ENCODE results near the gene CPNE5. TPM values are rescaled to one million over a fixed set of nuclear protein-coding genes. Genes with fewer than 3 reads are reported as not detected.

Gene CPNE5
- total RNA-seq, 2 donors from 2014 or later, result 3.9 to 64.5 TPM

DNA sequence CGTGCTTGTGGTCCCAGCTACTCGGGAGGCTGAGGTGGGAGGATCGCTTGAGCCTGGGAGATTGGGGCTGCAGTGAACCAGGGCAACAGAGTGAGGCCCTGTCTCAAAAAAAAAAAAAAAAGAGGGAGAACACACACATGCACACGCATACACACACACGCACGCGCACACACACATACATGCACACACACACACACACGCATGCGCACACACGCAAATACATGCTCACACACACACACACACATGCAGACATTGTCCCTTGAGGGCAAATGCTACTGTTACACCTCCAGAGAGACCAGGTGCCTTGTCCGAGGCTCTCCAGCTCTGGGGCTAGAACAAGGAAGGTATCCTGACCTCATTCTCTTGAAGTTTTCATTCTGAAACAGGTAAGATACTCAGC is 77.1 kb downstream of the CPNE5 start:
- intact Hi-C loops (cut with DNase I), result loop anchor here (10.0 kb wide), 1 partner anchor 443 kb away; no protein-coding TSS in a partner anchor

DNA sequence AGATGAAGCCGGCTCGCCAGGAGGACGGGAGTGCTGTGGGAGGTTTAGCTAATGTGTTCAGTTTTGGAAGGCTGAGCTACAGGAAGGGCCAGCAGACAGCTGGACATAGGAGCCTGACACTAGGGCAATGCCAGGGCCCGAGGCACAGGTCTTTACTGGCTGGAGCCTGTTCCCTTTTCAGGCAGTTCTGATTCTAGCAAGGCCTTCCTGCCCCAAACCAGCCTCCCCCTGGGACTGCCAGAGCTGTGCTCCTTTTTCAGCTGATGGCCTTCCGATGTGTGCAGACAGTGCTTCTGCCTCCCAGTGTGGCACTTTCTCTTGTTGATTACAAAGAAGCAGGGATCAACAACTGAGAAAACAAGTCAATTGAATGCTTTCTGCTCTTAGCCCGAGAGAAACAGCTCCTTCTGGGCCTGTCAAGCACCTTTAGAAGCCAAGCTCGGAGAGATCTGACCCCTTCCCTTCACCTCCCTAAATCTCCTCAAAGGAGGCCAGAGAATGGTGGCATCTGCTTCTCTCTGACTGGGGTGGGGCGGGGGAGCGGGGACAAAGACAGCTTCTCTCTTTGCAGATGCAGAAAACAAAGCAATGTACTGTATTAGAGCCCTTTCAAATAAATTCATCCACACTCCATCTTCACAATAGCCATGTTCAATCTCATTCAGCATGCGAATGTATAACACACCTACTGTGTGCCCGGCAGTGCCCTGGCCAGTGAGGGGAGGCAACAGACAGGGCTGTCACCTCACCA is 78.4 kb downstream of the CPNE5 start:
- Histone ChIP-seq H3K4me3 (no peak overlapping the region), H3K27ac (no peak overlapping the region), H3K9me3 (no peaks in the 10 kb centered on the region), H3K27me3 (replicated peaks; ENCODE audit: insufficient read depth) (no peaks in the 10 kb centered on the region), H3K36me3 (no peaks in the 10 kb centered on the region), H3K4me1 (replicated peaks) (no peaks in the 10 kb centered on the region)
- no peak for DNase-seq (ENCODE audit: low spot score)
- 85% methylated on average over 11 of the region's 11 CpGs for WGBS
- TF ChIP-seq POLR2A (IDR thresholded peaks at IDR 0.05) (no peak), POLR2AphosphoS5 (IDR thresholded peaks at IDR 0.05) (no peak)
- TF ChIP-seq, protein P1, sequence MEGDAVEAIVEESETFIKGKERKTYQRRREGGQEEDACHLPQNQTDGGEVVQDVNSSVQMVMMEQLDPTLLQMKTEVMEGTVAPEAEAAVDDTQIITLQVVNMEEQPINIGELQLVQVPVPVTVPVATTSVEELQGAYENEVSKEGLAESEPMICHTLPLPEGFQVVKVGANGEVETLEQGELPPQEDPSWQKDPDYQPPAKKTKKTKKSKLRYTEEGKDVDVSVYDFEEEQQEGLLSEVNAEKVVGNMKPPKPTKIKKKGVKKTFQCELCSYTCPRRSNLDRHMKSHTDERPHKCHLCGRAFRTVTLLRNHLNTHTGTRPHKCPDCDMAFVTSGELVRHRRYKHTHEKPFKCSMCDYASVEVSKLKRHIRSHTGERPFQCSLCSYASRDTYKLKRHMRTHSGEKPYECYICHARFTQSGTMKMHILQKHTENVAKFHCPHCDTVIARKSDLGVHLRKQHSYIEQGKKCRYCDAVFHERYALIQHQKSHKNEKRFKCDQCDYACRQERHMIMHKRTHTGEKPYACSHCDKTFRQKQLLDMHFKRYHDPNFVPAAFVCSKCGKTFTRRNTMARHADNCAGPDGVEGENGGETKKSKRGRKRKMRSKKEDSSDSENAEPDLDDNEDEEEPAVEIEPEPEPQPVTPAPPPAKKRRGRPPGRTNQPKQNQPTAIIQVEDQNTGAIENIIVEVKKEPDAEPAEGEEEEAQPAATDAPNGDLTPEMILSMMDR (IDR thresholded peaks at IDR 0.05), result no peak
- intact Hi-C loops (cut with DNase I), result loop anchor here (10.0 kb wide), 1 partner anchor 444 kb away; no protein-coding TSS in a partner anchor

More for the DNA sequence above, 77.1 kb downstream of the CPNE5 start:
- no peak overlapping the region for H3K27ac ChIP-seq
- no peak for TF ChIP-seq POLR2AphosphoS5 (IDR thresholded peaks at IDR 0.05)
- TF ChIP-seq, protein P1 (IDR thresholded peaks at IDR 0.05), result no peak
- WGBS, result 88% methylated on average over 11 of the region's 11 CpGs
- no peaks in the 10 kb centered on the region for H3K27me3 ChIP-seq (replicated peaks; ENCODE audit: insufficient read depth)
- no peaks in the 10 kb centered on the region for H3K36me3 ChIP-seq
- DNase-seq (ENCODE audit: low spot score), result no peak
- no peaks in the 10 kb centered on the region for H3K9me3 ChIP-seq
- H3K4me1 ChIP-seq (replicated peaks), result no peaks in the 10 kb centered on the region
- no peak overlapping the region for H3K4me3 ChIP-seq

DNA sequence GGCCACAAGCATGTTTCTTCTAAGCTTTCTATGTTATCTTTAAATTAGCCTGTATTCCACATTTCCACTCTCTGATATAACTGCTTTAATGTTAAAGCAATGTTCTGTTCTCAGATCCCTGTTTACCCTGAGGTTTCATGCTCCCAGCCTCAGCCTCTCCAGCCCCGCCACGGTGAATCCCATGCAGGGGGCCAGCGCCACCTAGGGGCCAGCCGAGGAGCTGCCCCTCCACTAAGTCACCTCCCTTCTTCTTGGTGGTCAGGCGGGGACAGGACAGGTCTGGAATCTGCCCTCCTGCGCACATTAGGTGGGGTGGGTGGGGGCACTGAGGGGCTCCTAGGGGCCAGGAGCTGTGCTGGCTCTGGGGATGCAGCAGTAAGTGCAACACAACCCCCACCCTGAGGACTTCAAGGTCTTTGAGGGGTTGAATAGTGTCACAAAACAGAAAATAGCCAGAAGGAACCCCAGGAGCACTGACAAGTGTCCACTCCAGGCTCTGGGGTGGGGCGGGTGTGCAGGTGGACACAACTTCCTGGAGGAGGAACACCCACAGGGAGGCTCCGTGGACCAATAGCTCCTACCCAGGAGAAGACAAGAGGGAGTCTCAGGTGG is 80.0 kb downstream of the CPNE5 start:
- TF ChIP-seq, protein P1 (IDR thresholded peaks at IDR 0.05), result peak; percentile 92 to 97 (median 94)
- TF ChIP-seq POLR2A (IDR thresholded peaks at IDR 0.05) (no peak), POLR2AphosphoS5 (IDR thresholded peaks at IDR 0.05) (peak; percentile 62)
- Histone ChIP-seq H3K27me3 (replicated peaks; ENCODE audit: insufficient read depth) (no peaks in the 10 kb centered on the region), H3K36me3 (no peaks in the 10 kb centered on the region), H3K4me3 (no peak overlapping the region), H3K9me3 (no peaks in the 10 kb centered on the region), H3K4me1 (replicated peaks) (no peaks in the 10 kb centered on the region), H3K27ac (no peak overlapping the region)
- peak; percentile 80 for DNase-seq (ENCODE audit: low spot score)
- intact Hi-C loops (cut with DNase I), result loop anchor here (5.0 kb wide), 2 partner anchors 77 to 137 kb away; no protein-coding TSS in a partner anchor
- 11% methylated on average over 8 of the region's 8 CpGs for WGBS

DNA sequence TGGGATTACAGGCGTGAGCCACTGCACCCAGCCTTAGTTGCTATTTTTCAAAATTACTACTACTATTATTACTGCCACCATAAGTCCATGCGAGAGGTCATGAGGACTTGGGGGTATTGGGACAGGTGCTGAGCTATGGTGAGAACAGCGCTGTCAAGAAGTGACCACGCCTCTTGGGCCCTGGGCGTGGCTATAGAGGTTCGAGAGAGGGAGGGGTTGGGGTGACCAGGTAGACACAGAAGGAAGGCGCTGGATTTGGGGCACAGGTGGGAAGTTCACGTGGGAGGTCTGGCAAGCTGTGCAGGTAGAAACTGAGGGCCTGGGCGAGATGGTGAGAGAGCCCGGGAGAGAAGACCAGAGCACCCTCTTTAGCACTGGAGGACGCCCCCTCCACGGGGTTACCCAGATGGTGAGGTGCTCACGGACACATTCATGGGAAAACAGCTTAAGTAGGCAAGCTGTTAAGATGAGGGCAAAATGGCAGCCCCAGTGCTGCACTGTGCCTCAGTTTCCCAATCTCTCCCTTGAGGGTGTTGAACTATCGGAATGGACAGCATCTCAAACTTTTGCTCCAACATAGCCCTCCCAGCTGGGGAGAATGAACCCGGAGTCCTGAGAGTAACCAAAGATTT is 80.6 kb downstream of the CPNE5 start:
- Histone ChIP-seq H3K27me3 (replicated peaks; ENCODE audit: insufficient read depth) (no peaks in the 10 kb centered on the region), H3K27ac (no peak overlapping the region), H3K4me1 (replicated peaks) (no peaks in the 10 kb centered on the region), H3K36me3 (no peaks in the 10 kb centered on the region), H3K9me3 (no peaks in the 10 kb centered on the region), H3K4me3 (no peak overlapping the region)
- TF ChIP-seq, protein P1 (IDR thresholded peaks at IDR 0.05), result no peak
- TF ChIP-seq POLR2A (IDR thresholded peaks at IDR 0.05), result no peak
- no peak for TF ChIP-seq POLR2AphosphoS5 (IDR thresholded peaks at IDR 0.05)
- intact Hi-C loops (cut with DNase I), result loop anchor here (5.0 kb wide), 2 partner anchors 76 to 136 kb away; no protein-coding TSS in a partner anchor
- WGBS, result 66% methylated on average over 15 of the region's 15 CpGs
- DNase-seq (ENCODE audit: low spot score), result no peak

All from prostate gland (tissue), 2 donors.